ENCODE measurements around the gene MIPOL1.
"Not testable (repeated sequence)": the region's sequence is repeated elsewhere in the genome, so short reads cannot be mapped to it uniquely, and the experiment has no call there.

Gene MIPOL1

GRCh38 chr14:37384870-37385596, 187.3 kb downstream of the MIPOL1 start:
- no peak for DNase-seq (ENCODE audit: low read depth in 2 of 2, low spot score in 1 of 2)

GRCh38 chr14:37397157-37397940, 199.6 kb downstream of the MIPOL1 start:
- DNase-seq (ENCODE audit: low read depth in 2 of 2, low spot score in 1 of 2), result not testable (repeated sequence)

GRCh38 chr14:37397941-37398215, 200.1 kb downstream of the MIPOL1 start:
- no peak for DNase-seq (ENCODE audit: low read depth in 2 of 2, low spot score in 1 of 2)

- no peak for DNase-seq (ENCODE audit: low read depth in 2 of 2, low spot score in 1 of 2)
These were observed 201.8 kb downstream of the MIPOL1 start for GRCh38 chr14:37399517-37399916.

- no peak for DNase-seq (ENCODE audit: low read depth in 2 of 2, low spot score in 1 of 2)
These were observed 203.4 kb downstream of the MIPOL1 start for GRCh38 chr14:37401093-37401492.

GRCh38 chr14:37403626-37404025, 205.9 kb downstream of the MIPOL1 start:
- no peak for DNase-seq (ENCODE audit: low read depth in 2 of 2, low spot score in 1 of 2)

- DNase-seq (ENCODE audit: low read depth in 2 of 2, low spot score in 1 of 2), result no peak
These were observed 208.4 kb downstream of the MIPOL1 start for GRCh38 chr14:37406095-37406494.

GRCh38 chr14:37411079-37411735, 213.5 kb downstream of the MIPOL1 start:
- DNase-seq (ENCODE audit: low read depth in 2 of 2, low spot score in 1 of 2), result no peak

GRCh38 chr14:37413050-37413449, 215.3 kb downstream of the MIPOL1 start:
- DNase-seq (ENCODE audit: low read depth in 2 of 2, low spot score in 1 of 2), result no peak

GRCh38 chr14:37413504-37414003, 215.8 kb downstream of the MIPOL1 start:
- DNase-seq (ENCODE audit: low read depth in 2 of 2, low spot score in 1 of 2), result no peak

GRCh38 chr14:37416264-37416663, 218.5 kb downstream of the MIPOL1 start:
- no peak for DNase-seq (ENCODE audit: low read depth in 2 of 2, low spot score in 1 of 2)

GRCh38 chr14:37417151-37417550, 219.4 kb downstream of the MIPOL1 start:
- no peak for DNase-seq (ENCODE audit: low read depth in 2 of 2, low spot score in 1 of 2)

- DNase-seq (ENCODE audit: low read depth in 2 of 2, low spot score in 1 of 2), result no peak
These were observed 220.1 kb downstream of the MIPOL1 start for GRCh38 chr14:37417833-37418232.

GRCh38 chr14:37420622-37421021, 222.9 kb downstream of the MIPOL1 start:
- no peak for DNase-seq (ENCODE audit: low read depth in 2 of 2, low spot score in 1 of 2)

- no peak for DNase-seq (ENCODE audit: low read depth in 2 of 2, low spot score in 1 of 2)
These were observed 224.6 kb downstream of the MIPOL1 start for GRCh38 chr14:37422319-37422718.

GRCh38 chr14:37422748-37423147, 225.0 kb downstream of the MIPOL1 start:
- no peak for DNase-seq (ENCODE audit: low read depth in 2 of 2, low spot score in 1 of 2)

- no peak for DNase-seq (ENCODE audit: low read depth in 2 of 2, low spot score in 1 of 2)
These were observed 231.2 kb downstream of the MIPOL1 start for GRCh38 chr14:37428954-37429353.

GRCh38 chr14:37429618-37430017, 231.9 kb downstream of the MIPOL1 start:
- DNase-seq (ENCODE audit: low read depth in 2 of 2, low spot score in 1 of 2), result no peak

GRCh38 chr14:37434867-37435266, 237.1 kb downstream of the MIPOL1 start:
- no peak for DNase-seq (ENCODE audit: low read depth in 2 of 2, low spot score in 1 of 2)

- no peak for DNase-seq (ENCODE audit: low read depth in 2 of 2, low spot score in 1 of 2)
These were observed 238.8 kb downstream of the MIPOL1 start for GRCh38 chr14:37436519-37436918.

- DNase-seq (ENCODE audit: low read depth in 2 of 2, low spot score in 1 of 2), result no peak
These were observed 239.8 kb downstream of the MIPOL1 start for GRCh38 chr14:37437490-37437889.

GRCh38 chr14:37438444-37438843, 240.7 kb downstream of the MIPOL1 start:
- no peak for DNase-seq (ENCODE audit: low read depth in 2 of 2, low spot score in 1 of 2)
